Right cardiac atrium (tissue), 5 donors: ENCODE measurements around the gene SPATA13. TPM values are rescaled to one million over a fixed set of nuclear protein-coding genes. Genes with fewer than 3 reads are reported as not detected.
A peak's percentile ranks its signal among the peaks of the same experiment; 100 is the strongest.
"Not testable (repeated sequence)": the region's sequence is repeated elsewhere in the genome, so short reads cannot be mapped to it uniquely, and the experiment has no call there.

ENCODE experiments used
- ATAC-seq, 2 donors: fragments of 200-7000 bp; cut with Tn5 transposase; one replicate each; pipeline versions ENCODE4 v1.8.0 to v1.9.1; 2020; ENCODE audit warnings: moderate library complexity in 2 of 2, mild to moderate bottlenecking in 1 of 2
- DNase-seq, 3 donors: peaks; one replicate each; pipeline ENCODE4 v3.0.0-alpha.2; 2020
- H3K27ac ChIP-seq: one replicate; pipeline ENCODE4 v1.5.1; 2013; ENCODE audit warnings: mild to moderate bottlenecking, low read length, control low read depth, moderate library complexity
- H3K27me3 ChIP-seq: one replicate; pipeline ENCODE4 v1.6.1; 2013; ENCODE audit not compliant: control insufficient read depth, insufficient read depth
- H3K4me1 ChIP-seq: one replicate; pipeline ENCODE4 v1.6.1; 2013; ENCODE audit warnings: low read length; ENCODE audit not compliant: control insufficient read depth, insufficient read depth
- H3K4me3 ChIP-seq: one replicate; pipeline ENCODE4 v1.5.1; 2013; ENCODE audit warnings: low read length, control low read depth
- H3K9me3 ChIP-seq: one replicate; pipeline ENCODE4 v1.6.1; 2013; ENCODE audit warnings: low read length; ENCODE audit not compliant: control insufficient read depth
- WGBS: extraction: QIAGEN DNeasy Blood & Tissue Kit; methylation state at CpG from one replicate; pipeline ENCODE4 v1.1.7; 2013; 5-methylcytosine and 5-hydroxymethylcytosine counted together
- intact Hi-C, 4 donors: fragments of 100-400 bp; cut with DNase I; formaldehyde crosslinking; loops; one replicate each; pipeline versions ENCODE4 v1.11.0 to v1.14.0; 2022 to 2023
- long read RNA-seq, 4 donors: library from polyadenylated mRNA; unstranded; transcript quantifications; one replicate each; pipeline ENCODE4 v2.0.0, GENCODE V29; 2020 to 2021
- polyA plus RNA-seq: library from polyadenylated mRNA; stranded (reverse); fragments of 200-250 nt; gene quantifications from one replicate; pipeline ENCODE4 v1.2.3, GENCODE V29; 2013
- total RNA-seq, 4 donors: library from RNA; stranded (reverse); fragmentation: NEBNext Ultra II Directional; extraction: Animal tissue kit (Norgen Biotek cat#: 25700); gene quantifications; one replicate each; pipeline ENCODE4 v1.2.1, GENCODE V29; 2021
- donor health status: healthy with polysubstance abuse.
- donor health status: DM: no; HTN: yes; CAD: no.
- donor health status: DM: no; HTN: no; CAD: no.
- donor health status: DM: no; HTN: yes; CAD: no; lungs with severe emphysema.
- donor health status: DM: yes; HTN: yes; CAD: no.

Gene SPATA13
- total RNA-seq (10 to 100 TPM in 2 of 4 donors, 1 to 10 TPM in 2; 8.8 to 10.6 (median 9.6) TPM), polyA plus RNA-seq (8.7 TPM)
- long read RNA-seq, donor 1, full-length matches to known transcripts: 3 of 14 reads
- long read RNA-seq, donor 1, partial matches to known transcripts: 4 of 14 reads
- long read RNA-seq, donor 1, other reads (novel, unspliced or antisense): 7 of 14 reads
- long read RNA-seq, donor 2, full-length matches to known transcripts: 2 of 4 reads
- long read RNA-seq, donor 2, partial matches to known transcripts: 0 of 4 reads
- long read RNA-seq, donor 2, other reads (novel, unspliced or antisense): 2 of 4 reads
- long read RNA-seq, donor 3, full-length matches to known transcripts: 19 of 36 reads
- long read RNA-seq, donor 3, partial matches to known transcripts: 3 of 36 reads
- long read RNA-seq, donor 3, other reads (novel, unspliced or antisense): 14 of 36 reads
- long read RNA-seq, donor 4, partial matches to known transcripts: 0 of 4 reads
- long read RNA-seq, donor 4, other reads (novel, unspliced or antisense): 4 of 4 reads

GRCh38 chr13:24160458-24161009 lies at the start of gene SPATA13:
SPATA13 (plus strand) TSS chr13:24160720; CDS start chr13:24222930, 62,210 bp downstream.
- WGBS: under 1% methylated on average over 50 of the region's 50 CpGs
- ATAC-seq (peak; percentile 99), DNase-seq (peak; percentile 96 to 98 (median 98))
- peak within 1 kb of the TSS; percentile 87 for H3K4me3 ChIP-seq
- H3K27ac ChIP-seq: peak within 1 kb of the TSS; percentile 32
- H3K27me3 ChIP-seq: no peaks in the 10 kb centered on the region
- intact Hi-C loops: loop anchor here in 1 of 4 donors (10.0 kb wide), 1 partner anchor 106 kb away; no protein-coding TSS in a partner anchor
- no peaks in the 10 kb centered on the region for H3K9me3 ChIP-seq
- peaks cover 3% of the 10 kb centered on the region for H3K4me1 ChIP-seq

GRCh38 chr13:24112791-24113190 lies 47.7 kb upstream of the SPATA13 start:
- WGBS: 71% methylated on average over 5 of the region's 5 CpGs
- H3K27ac ChIP-seq: no peak overlapping the region

GRCh38 chr13:24115671-24116070 lies 44.8 kb upstream of the SPATA13 start:
- no peak for DNase-seq
- no peak overlapping the region for H3K4me3 ChIP-seq
- intact Hi-C loops: no loop called here
- no peaks in the 10 kb centered on the region for H3K27me3 ChIP-seq
- no peaks in the 10 kb centered on the region for H3K9me3 ChIP-seq
- H3K27ac ChIP-seq: no peak overlapping the region
- ATAC-seq: no peak
- WGBS: 97% methylated on average over 6 of the region's 6 CpGs
- H3K4me1 ChIP-seq: no peaks in the 10 kb centered on the region

More at GRCh38 chr13:24112791-24113190, 47.7 kb upstream of the SPATA13 start:
- Histone ChIP-seq H3K27me3 (no peaks in the 10 kb centered on the region), H3K4me1 (no peaks in the 10 kb centered on the region), H3K4me3 (no peak overlapping the region), H3K9me3 (no peaks in the 10 kb centered on the region)
- ATAC-seq (no peak), DNase-seq (no peak)
- intact Hi-C loops: no loop called here

GRCh38 chr13:24116131-24116530 lies 44.4 kb upstream of the SPATA13 start:
- Histone ChIP-seq H3K9me3 (no peaks in the 10 kb centered on the region), H3K4me1 (no peaks in the 10 kb centered on the region), H3K4me3 (no peak overlapping the region), H3K27ac (no peak overlapping the region), H3K27me3 (no peaks in the 10 kb centered on the region)
- DNase-seq (no peak), ATAC-seq (no peak)
- intact Hi-C loops: no loop called here
- WGBS: 98% methylated on average over 6 of the region's 6 CpGs

GRCh38 chr13:24118576-24118975 lies 41.9 kb upstream of the SPATA13 start:
- no peak for DNase-seq
- H3K27me3 ChIP-seq: no peaks in the 10 kb centered on the region
- ATAC-seq: no peak
- H3K4me1 ChIP-seq: no peaks in the 10 kb centered on the region
- WGBS: 92% methylated on average over 5 of the region's 5 CpGs
- H3K4me3 ChIP-seq: no peak overlapping the region
- no peaks in the 10 kb centered on the region for H3K9me3 ChIP-seq
- intact Hi-C loops: no loop called here
- no peak overlapping the region for H3K27ac ChIP-seq

- no peak overlapping the region for H3K4me3 ChIP-seq
- H3K9me3 ChIP-seq: no peaks in the 10 kb centered on the region
- H3K27me3 ChIP-seq: no peaks in the 10 kb centered on the region
- DNase-seq (no peak), ATAC-seq (peak in 1 of 2 donors; percentile 22)
- H3K27ac ChIP-seq: peak overlapping the region; percentile 17
- intact Hi-C loops: no loop called here
- WGBS: 39% methylated on average over 11 of the region's 11 CpGs
- H3K4me1 ChIP-seq: no peaks in the 10 kb centered on the region
These were observed 40.7 kb upstream of the SPATA13 start for GRCh38 chr13:24119626-24120508.

- H3K4me3 ChIP-seq, H3K27me3 ChIP-seq, intact Hi-C loops, H3K9me3 ChIP-seq, DNase-seq, ATAC-seq, H3K4me1 ChIP-seq, H3K27ac ChIP-seq: not testable (repeated sequence)
- 92% methylated on average over 4 of the region's 4 CpGs for WGBS
These were observed 38.5 kb upstream of the SPATA13 start for GRCh38 chr13:24122045-24122444.

GRCh38 chr13:24122569-24122968 lies 38.0 kb upstream of the SPATA13 start:
- Histone ChIP-seq H3K27ac (no peak overlapping the region), H3K4me3 (no peak overlapping the region), H3K27me3 (no peaks in the 10 kb centered on the region), H3K9me3 (no peaks in the 10 kb centered on the region), H3K4me1 (no peaks in the 10 kb centered on the region)
- intact Hi-C loops: no loop called here
- WGBS: 84% methylated on average over 5 of the region's 5 CpGs
- ATAC-seq (no peak), DNase-seq (no peak)

- H3K4me3 ChIP-seq: no peak overlapping the region
- no peaks in the 10 kb centered on the region for H3K27me3 ChIP-seq
- ATAC-seq (peak in 1 of 2 donors; percentile 58), DNase-seq (no peak)
- no peaks in the 10 kb centered on the region for H3K9me3 ChIP-seq
- no peaks in the 10 kb centered on the region for H3K4me1 ChIP-seq
- peak overlapping the region; percentile 23 for H3K27ac ChIP-seq
- intact Hi-C loops: no loop called here
- WGBS: 55% methylated on average over 2 of the region's 2 CpGs
These were observed 36.8 kb upstream of the SPATA13 start for GRCh38 chr13:24123761-24124160.

GRCh38 chr13:24124789-24125476 lies 35.6 kb upstream of the SPATA13 start:
- H3K4me3 ChIP-seq: no peak overlapping the region
- no peak for DNase-seq
- H3K9me3 ChIP-seq: no peaks in the 10 kb centered on the region
- intact Hi-C loops: no loop called here
- ATAC-seq: peak in 1 of 2 donors; percentile 50
- H3K4me1 ChIP-seq: no peaks in the 10 kb centered on the region
- H3K27me3 ChIP-seq: no peaks in the 10 kb centered on the region
- WGBS: 65% methylated on average over 9 of the region's 9 CpGs
- H3K27ac ChIP-seq: peak overlapping the region; percentile 26
